K562 (cell line): Measurements from ENCODE around the gene DCAF5. TPM values are rescaled to one million over a fixed set of nuclear protein-coding genes. Genes with fewer than 3 reads are reported as not detected.

Source experiments
- ATAC-seq: fragments of 200-7000 bp; cut with Tn5 transposase; 3 replicates; pipeline ENCODE4 v1.9.1; 2020; ENCODE audit warnings: moderate library complexity
- BruUV-seq: library from RNA; stranded (reverse); fragments of 400-500 nt; replicated peaks from 2 replicates; lab custom pipeline; 2021; lab: Mats Ljungman, UMichigan
- CTCF ChIA-PET: fragments of 300-600 bp; formaldehyde crosslinking; extraction: SDS; loops from one replicate; lab custom pipeline; 2021; ENCODE audit warnings: low intra/inter-chr PET ratio; lab: Yijun Ruan, JAX
- POLR2A ChIA-PET: fragments of 300-600, 350-650 bp; sonication (Branson Sonifier 250); formaldehyde crosslinking; extraction: SDS; loops from one replicate; lab custom pipeline; 2021; ENCODE audit warnings: antibody characterized with exemption, inconsistent platforms; lab: Yijun Ruan, JAX
- DNase-seq, 4 experiments: peaks; one replicate each; pipeline versions ENCODE4 v3.0.0 to v3.0.0-alpha.2; 2011 to 2018; ENCODE audit warnings: low spot score in 3 of 4, mixed read lengths in 3 of 4; ENCODE audit errors: extremely low read depth in 1 of 4
- FAIRE-seq: peaks from 2 replicates; lab custom pipeline; 2011; peaks lifted over from hg19 to GRCh38; lab: Jason Lieb, UNC
- H2AFZ ChIP-seq: 2 replicates; pipeline ENCODE4 v1.6.0; 2011; ENCODE audit warnings: low read depth, low read length, control low read depth, inconsistent platforms
- H3K27ac ChIP-seq: fragments of 200-600 bp; 3 replicates; pipeline ENCODE4 v1.8.0; 2011; ENCODE audit warnings: low read depth, mild to moderate bottlenecking, control low read depth, inconsistent platforms, low read length, moderate library complexity, mixed read lengths; ENCODE audit errors: extremely low read depth
- H3K27me3 ChIP-seq, 2 experiments: fragments of 300-600 bp in 1 of 2; 2 replicates in 1 of 2; 3 replicates in 1 of 2; pipeline versions ENCODE4 v1.6.0 to v1.8.0; 2011; ENCODE audit warnings: inconsistent platforms in 2 of 2, low read length in 2 of 2, mild to moderate bottlenecking in 1 of 2, mixed read lengths in 1 of 2, moderate library complexity in 1 of 2; ENCODE audit not compliant: control insufficient read depth in 2 of 2, insufficient read depth in 2 of 2
- H3K36me3 ChIP-seq: fragments of 300-600 bp; 3 replicates; pipeline ENCODE4 v1.8.0; 2011; ENCODE audit warnings: mild to moderate bottlenecking, low read length, inconsistent platforms; ENCODE audit not compliant: control insufficient read depth, insufficient read depth
- H3K4me1 ChIP-seq, 2 experiments: fragments of 200-600 bp in 1 of 2; replicated peaks in 1 of 2; 2 replicates in 1 of 2; 3 replicates in 1 of 2; pipeline versions ENCODE4 v1.5.1 to v1.8.0; 2011; ENCODE audit warnings: inconsistent platforms in 2 of 2, low read length in 2 of 2, mild to moderate bottlenecking in 1 of 2, mixed read lengths in 1 of 2, moderate library complexity in 1 of 2; ENCODE audit not compliant: control insufficient read depth in 2 of 2, insufficient read depth in 2 of 2
- H3K4me2 ChIP-seq: 2 replicates; pipeline ENCODE4 v1.6.1; 2011; ENCODE audit warnings: low read length, control low read depth, inconsistent platforms, mixed read lengths; ENCODE audit not compliant: insufficient read depth
- H3K4me3 ChIP-seq: fragments of 200-600 bp; sonication (generic), shearing (Covaris generic); 2 replicates; pipeline ENCODE4 v1.5.1; 2016; ENCODE audit warnings: control low read depth, inconsistent platforms
- H3K79me2 ChIP-seq: fragments of 200-600 bp; 3 replicates; pipeline ENCODE4 v1.8.0; 2011; ENCODE audit warnings: low read length, inconsistent platforms; ENCODE audit not compliant: control insufficient read depth, insufficient read depth
- H3K9ac ChIP-seq, 2 experiments: 2 replicates each; pipeline versions ENCODE4 v1.6.0 to v1.6.1; 2011; ENCODE audit warnings: low read depth in 2 of 2, low read length in 2 of 2, control low read depth in 1 of 2, inconsistent platforms in 1 of 2, mild to moderate bottlenecking in 1 of 2, mixed read lengths in 1 of 2; ENCODE audit not compliant: insufficient read depth in 1 of 2
- H3K9me1 ChIP-seq: one replicate; pipeline ENCODE4 v1.6.0; 2011; ENCODE audit warnings: inconsistent platforms, mild to moderate bottlenecking, low read length, moderate library complexity; ENCODE audit not compliant: control insufficient read depth, insufficient read depth
- H3K9me3 ChIP-seq: replicated peaks from 2 replicates; pipeline ENCODE4 v1.5.1; 2011; ENCODE audit warnings: low read depth, low read length, inconsistent platforms; ENCODE audit not compliant: control insufficient read depth, insufficient read depth
- H4K20me1 ChIP-seq: replicated peaks from 2 replicates; pipeline ENCODE4 v1.6.1; 2011; ENCODE audit warnings: low read length, inconsistent platforms, mixed read lengths; ENCODE audit not compliant: control insufficient read depth, insufficient read depth
- ESRRA ChIP-seq: fragments of 450-650 bp; IDR thresholded peaks from 2 replicates; pipeline ENCODE4 v1.6.1; 2014; ENCODE audit warnings: low read depth, mild to moderate bottlenecking, moderate library complexity, borderline replicate concordance
- HMG20B ChIP-seq: fragments of 250-450 bp; sonication (Bioruptor Pico); IDR thresholded peaks from 2 replicates; pipeline ENCODE4 v1.5.0; 2021; ENCODE audit warnings: mild to moderate bottlenecking
- MEF2D ChIP-seq: conservative IDR thresholded peaks from 2 replicates; pipeline ENCODE4 v1.6.1; 2016; ENCODE audit warnings: low read depth, missing genetic modification characterization, missing compliant biosample characterization
- TEAD2 ChIP-seq: fragments of 450-650 bp; IDR thresholded peaks from 2 replicates; pipeline ENCODE4 v1.6.1; 2016; ENCODE audit warnings: missing genetic modification characterization, control low read depth, missing compliant biosample characterization
- WGBS: fragments of 100-300 bp; shearing (Covaris generic); methylation state at CpG from one replicate; pipeline ENCODE4 v1.1.6; 2016; ENCODE audit warnings: low coverage, mixed read lengths; ENCODE audit not compliant: insufficient coverage; ENCODE audit errors: missing lambda C conversion rate; 5-methylcytosine and 5-hydroxymethylcytosine counted together
- in situ Hi-C: fragments of 300-500 bp; cut with MboI; formaldehyde crosslinking; loops from 4 replicates; pipeline ENCODE4 v1.15.0; 2018; ENCODE audit warnings: inconsistent platforms, mixed read lengths
- intact Hi-C: fragments of 100-400 bp; cut with micrococcal nuclease; formaldehyde crosslinking; loops from 2 replicates; pipeline ENCODE4 v1.14.2; 2022
- polyA plus RNA-seq, 8 experiments: library from polyadenylated mRNA; depleted of rRNA in 4 of 8; stranded (reverse) in 5 of 8; unstranded in 3 of 8; fragments of >200 nt; fragmentation: Nextera tagmentation in 2 of 8; fragmentation: Illumina TruSeq in 1 of 8; extraction: Ambion mirVana in 2 of 8; extraction: Trizol in 1 of 8; gene quantifications; 2 replicates each; pipeline versions ENCODE4 v1.2.1 to v1.2.3, GENCODE V29; 2011 to 2014; ENCODE audit warnings: inconsistent platforms in 1 of 8, missing spikeins in 1 of 8
- total RNA-seq, 7 experiments: library from RNA; depleted of rRNA in 6 of 7; stranded (reverse); fragments of >200 nt in 6 of 7; fragmentation: Illumina TruSeq in 2 of 7; extraction: Trizol in 2 of 7; gene quantifications; 2 replicates each; pipeline versions ENCODE4 v1.2.1 to v1.2.3, GENCODE V29; 2011 to 2021; ENCODE audit warnings: low replicate concordance in 1 of 7
- TF ChIP-seq, protein P1 (sequence below): IDR thresholded peaks from 2 replicates; pipeline ENCODE4 v1.6.1; 2011; ENCODE audit warnings: borderline replicate concordance, low read depth, mild to moderate bottlenecking, moderate library complexity, low read length; ENCODE audit not compliant: insufficient read depth, poor library complexity, severe bottlenecking
- TF ChIP-seq, protein P2 (sequence below): fragments of 250-450 bp; sonication (Bioruptor Pico); IDR thresholded peaks from 2 replicates; pipeline ENCODE4 v1.9.0; 2021; ENCODE audit warnings: mild to moderate bottlenecking
- TF ChIP-seq, protein P3 (sequence below): fragments of 250-450 bp; sonication (Bioruptor Pico); IDR thresholded peaks from 2 replicates; pipeline ENCODE4 v1.8.0; 2022; ENCODE audit warnings: moderate library complexity, mild to moderate bottlenecking, inconsistent platforms
- TF ChIP-seq, protein P4 (sequence below): fragments of 250-450 bp; sonication (Bioruptor Pico); IDR thresholded peaks from 2 replicates; pipeline ENCODE4 v1.5.0; 2022; ENCODE audit warnings: mild to moderate bottlenecking
- TF ChIP-seq, protein P5 (sequence below): fragments of 250-450 bp; sonication (Bioruptor Pico); IDR thresholded peaks from 2 replicates; pipeline ENCODE4 v1.4.0; 2020; ENCODE audit warnings: mild to moderate bottlenecking, moderate library complexity, borderline replicate concordance

The DCAF5 gene
- total and polyA plus RNA-seq, 9 of the 15 experiments (the other 6 are each of a cell fraction or from before 2014, with no cell fraction given) = 5.6 to 24.1 (median 12.7) TPM

DNA sequence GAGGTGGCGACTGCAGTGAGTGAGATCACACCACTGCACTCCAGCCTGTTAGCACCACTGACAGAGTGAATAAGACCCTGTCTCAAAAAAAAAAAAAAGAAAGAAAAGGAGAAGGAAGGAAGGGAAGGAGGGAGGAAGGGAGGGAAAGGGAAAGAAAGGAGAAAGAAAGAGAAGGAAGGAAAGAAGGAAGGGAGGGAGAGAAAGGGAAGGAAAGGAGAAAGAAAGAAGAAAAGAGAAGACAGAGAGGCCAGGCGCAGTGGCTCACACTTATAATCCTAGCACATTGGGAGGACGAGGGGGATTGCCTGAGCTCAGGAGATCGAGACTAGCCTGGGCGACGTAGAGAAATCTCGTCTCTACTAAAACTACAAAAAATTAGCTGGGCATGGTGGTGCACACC lies 13.2 kb downstream of the DCAF5 start (continued):
- TF ChIP-seq, protein P1, sequence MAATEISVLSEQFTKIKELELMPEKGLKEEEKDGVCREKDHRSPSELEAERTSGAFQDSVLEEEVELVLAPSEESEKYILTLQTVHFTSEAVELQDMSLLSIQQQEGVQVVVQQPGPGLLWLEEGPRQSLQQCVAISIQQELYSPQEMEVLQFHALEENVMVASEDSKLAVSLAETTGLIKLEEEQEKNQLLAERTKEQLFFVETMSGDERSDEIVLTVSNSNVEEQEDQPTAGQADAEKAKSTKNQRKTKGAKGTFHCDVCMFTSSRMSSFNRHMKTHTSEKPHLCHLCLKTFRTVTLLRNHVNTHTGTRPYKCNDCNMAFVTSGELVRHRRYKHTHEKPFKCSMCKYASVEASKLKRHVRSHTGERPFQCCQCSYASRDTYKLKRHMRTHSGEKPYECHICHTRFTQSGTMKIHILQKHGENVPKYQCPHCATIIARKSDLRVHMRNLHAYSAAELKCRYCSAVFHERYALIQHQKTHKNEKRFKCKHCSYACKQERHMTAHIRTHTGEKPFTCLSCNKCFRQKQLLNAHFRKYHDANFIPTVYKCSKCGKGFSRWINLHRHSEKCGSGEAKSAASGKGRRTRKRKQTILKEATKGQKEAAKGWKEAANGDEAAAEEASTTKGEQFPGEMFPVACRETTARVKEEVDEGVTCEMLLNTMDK = no peak
- TF ChIP-seq MEF2D (tag) = no peak

DNA sequence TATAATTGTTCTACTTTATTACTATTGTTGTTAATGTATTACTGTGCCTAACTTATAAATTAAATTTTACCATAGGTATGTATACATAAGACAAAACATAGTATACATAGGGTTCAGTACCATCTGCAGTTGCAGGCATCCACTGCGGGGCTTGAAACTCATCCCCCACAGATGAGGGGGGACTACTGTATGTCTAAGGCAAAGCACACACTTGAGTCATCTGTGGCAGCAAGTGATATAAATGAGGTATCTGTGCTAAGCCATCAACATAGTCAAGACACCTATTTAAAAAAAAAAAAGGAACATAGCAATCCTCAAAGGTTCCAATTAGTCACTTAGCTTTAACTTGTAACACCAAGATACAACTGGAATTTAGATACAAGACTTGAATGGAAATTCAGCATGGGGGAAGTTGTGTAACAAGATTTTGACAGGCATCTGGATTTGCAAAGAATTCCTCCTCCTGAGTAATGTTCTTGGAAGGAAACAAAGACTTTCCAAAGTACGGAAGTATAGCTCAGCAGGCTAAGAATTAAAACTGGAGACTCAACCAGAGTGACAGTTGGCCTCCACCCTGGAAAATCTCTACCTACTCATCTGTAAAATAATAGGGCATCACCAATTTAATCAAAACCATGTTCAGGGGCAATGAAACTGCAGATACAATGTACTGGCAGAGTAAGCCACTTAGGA lies 14.9 kb downstream of the DCAF5 start:
- ChIA-PET POLR2A (interaction anchor here (1.4 to 2.5 kb wide), 2 partner anchors 9 to 12 kb away, joined by 3 to 12 read pairs; no protein-coding TSS in a partner anchor), CTCF (no interaction called here)
- H3K27me3 ChIP-seq = no peaks in the 10 kb centered on the region
- ATAC-seq (peak; percentile 13; the same call in 1 of the 3 replicates), FAIRE-seq (no peak), DNase-seq (no peak)
- no peak overlapping the region for H3K4me2 ChIP-seq
- 74% methylated on average over 2 of the region's 2 CpGs for WGBS
- TF ChIP-seq, protein P2, sequence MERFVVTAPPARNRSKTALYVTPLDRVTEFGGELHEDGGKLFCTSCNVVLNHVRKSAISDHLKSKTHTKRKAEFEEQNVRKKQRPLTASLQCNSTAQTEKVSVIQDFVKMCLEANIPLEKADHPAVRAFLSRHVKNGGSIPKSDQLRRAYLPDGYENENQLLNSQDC = no peak
- no peak for TF ChIP-seq TEAD2 (tag)
- TF ChIP-seq, protein P3, sequence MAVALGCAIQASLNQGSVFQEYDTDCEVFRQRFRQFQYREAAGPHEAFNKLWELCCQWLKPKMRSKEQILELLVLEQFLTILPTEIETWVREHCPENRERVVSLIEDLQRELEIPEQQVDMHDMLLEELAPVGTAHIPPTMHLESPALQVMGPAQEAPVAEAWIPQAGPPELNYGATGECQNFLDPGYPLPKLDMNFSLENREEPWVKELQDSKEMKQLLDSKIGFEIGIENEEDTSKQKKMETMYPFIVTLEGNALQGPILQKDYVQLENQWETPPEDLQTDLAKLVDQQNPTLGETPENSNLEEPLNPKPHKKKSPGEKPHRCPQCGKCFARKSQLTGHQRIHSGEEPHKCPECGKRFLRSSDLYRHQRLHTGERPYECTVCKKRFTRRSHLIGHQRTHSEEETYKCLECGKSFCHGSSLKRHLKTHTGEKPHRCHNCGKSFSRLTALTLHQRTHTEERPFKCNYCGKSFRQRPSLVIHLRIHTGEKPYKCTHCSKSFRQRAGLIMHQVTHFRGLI (CRISPR knock-in tag) = no peak
- TF ChIP-seq, protein P4, sequence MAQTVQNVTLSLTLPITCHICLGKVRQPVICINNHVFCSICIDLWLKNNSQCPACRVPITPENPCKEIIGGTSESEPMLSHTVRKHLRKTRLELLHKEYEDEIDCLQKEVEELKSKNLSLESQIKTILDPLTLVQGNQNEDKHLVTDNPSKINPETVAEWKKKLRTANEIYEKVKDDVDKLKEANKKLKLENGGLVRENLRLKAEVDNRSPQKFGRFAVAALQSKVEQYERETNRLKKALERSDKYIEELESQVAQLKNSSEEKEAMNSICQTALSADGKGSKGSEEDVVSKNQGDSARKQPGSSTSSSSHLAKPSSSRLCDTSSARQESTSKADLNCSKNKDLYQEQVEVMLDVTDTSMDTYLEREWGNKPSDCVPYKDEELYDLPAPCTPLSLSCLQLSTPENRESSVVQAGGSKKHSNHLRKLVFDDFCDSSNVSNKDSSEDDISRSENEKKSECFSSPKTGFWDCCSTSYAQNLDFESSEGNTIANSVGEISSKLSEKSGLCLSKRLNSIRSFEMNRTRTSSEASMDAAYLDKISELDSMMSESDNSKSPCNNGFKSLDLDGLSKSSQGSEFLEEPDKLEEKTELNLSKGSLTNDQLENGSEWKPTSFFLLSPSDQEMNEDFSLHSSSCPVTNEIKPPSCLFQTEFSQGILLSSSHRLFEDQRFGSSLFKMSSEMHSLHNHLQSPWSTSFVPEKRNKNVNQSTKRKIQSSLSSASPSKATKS (CRISPR knock-in tag) = no peak
- TF ChIP-seq HMG20B (CRISPR knock-in tag) = no peak
- TF ChIP-seq, protein P5, sequence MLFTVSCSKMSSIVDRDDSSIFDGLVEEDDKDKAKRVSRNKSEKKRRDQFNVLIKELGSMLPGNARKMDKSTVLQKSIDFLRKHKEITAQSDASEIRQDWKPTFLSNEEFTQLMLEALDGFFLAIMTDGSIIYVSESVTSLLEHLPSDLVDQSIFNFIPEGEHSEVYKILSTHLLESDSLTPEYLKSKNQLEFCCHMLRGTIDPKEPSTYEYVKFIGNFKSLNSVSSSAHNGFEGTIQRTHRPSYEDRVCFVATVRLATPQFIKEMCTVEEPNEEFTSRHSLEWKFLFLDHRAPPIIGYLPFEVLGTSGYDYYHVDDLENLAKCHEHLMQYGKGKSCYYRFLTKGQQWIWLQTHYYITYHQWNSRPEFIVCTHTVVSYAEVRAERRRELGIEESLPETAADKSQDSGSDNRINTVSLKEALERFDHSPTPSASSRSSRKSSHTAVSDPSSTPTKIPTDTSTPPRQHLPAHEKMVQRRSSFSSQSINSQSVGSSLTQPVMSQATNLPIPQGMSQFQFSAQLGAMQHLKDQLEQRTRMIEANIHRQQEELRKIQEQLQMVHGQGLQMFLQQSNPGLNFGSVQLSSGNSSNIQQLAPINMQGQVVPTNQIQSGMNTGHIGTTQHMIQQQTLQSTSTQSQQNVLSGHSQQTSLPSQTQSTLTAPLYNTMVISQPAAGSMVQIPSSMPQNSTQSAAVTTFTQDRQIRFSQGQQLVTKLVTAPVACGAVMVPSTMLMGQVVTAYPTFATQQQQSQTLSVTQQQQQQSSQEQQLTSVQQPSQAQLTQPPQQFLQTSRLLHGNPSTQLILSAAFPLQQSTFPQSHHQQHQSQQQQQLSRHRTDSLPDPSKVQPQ (CRISPR knock-in tag) = no peak
- no peak for TF ChIP-seq ESRRA
- H4K20me1 ChIP-seq = no peaks in the 10 kb centered on the region
- H3K9ac ChIP-seq = no peak overlapping the region
- intact Hi-C loops = no loop called here
- H3K9me1 ChIP-seq = no peaks in the 10 kb centered on the region
- no peaks in the 10 kb centered on the region for H3K9me3 ChIP-seq
- H3K4me1 ChIP-seq = peaks cover 0 to 9% of the 10 kb centered on the region in 2 experiments; a peak in 2 of 5 replicates
- BruUV-seq = no TSS peak
- H2AFZ ChIP-seq = no peak overlapping the region
- in situ Hi-C loops = no loop called here
- no peak overlapping the region for H3K4me3 ChIP-seq
- no peak overlapping the region for H3K27ac ChIP-seq
- H3K36me3 ChIP-seq = no peaks in the 10 kb centered on the region
- H3K79me2 ChIP-seq = peaks cover 41% of the 10 kb centered on the region
